RCC 7860 (cell line): ENCODE results near the gene GPR107.
A peak's percentile ranks its signal among the peaks of the same experiment; 100 is the strongest.

Source experiments
- DNase-seq: peaks from one replicate; pipeline ENCODE4 v3.0.0-alpha.2; 2015; ENCODE audit warnings: low spot score
- FAIRE-seq: peaks from 2 replicates; lab custom pipeline; 2012; peaks lifted over from hg19 to GRCh38; lab: Jason Lieb, UNC

The GPR107 gene

DNA sequence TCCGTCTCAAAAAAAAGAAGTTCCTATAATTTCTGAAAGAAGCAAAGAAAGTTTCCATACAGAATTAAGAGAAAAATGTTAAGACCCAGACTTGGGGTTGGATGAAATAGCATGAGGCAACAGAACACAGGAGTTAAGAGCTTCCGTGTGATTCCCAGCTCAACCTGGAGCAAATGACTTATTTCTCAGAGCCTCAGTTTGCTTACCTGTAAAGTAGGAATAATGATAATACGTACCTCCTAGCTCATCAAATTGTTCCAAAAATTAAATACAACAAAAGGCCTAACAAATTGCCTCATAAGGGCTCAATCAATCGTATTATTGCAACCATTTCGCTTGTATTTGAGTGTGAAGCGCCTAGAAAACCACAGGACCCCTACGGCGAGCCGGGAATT lies 600 bp upstream of the GPR107 start:
- FAIRE-seq (no peak), DNase-seq (no peak)

GRCh38 chr9:130054325-130054786 lies 650 bp downstream of the GPR107 start:
- no peak for FAIRE-seq
- DNase-seq, result no peak

DNA sequence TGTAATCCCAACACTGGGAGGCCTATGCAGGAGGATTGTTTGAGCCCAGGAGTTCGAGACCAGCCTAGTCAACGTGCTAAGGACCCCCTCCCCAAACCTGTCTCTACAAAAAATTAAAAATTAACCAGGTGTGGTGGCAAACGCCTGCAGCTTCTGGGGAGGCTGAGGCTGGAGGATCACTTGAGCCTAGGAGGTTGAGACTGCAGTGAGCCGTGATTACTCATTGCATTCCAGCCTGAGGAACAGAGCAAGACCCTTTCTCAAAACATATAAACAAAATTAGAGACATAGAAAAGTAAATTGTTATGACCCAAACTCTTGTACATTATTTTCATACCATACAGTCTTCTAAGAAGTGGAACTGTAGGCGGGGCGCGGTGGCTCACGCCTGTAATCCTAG lies 1.1 kb downstream of the GPR107 start:
- DNase-seq, result no peak
- no peak for FAIRE-seq

DNA sequence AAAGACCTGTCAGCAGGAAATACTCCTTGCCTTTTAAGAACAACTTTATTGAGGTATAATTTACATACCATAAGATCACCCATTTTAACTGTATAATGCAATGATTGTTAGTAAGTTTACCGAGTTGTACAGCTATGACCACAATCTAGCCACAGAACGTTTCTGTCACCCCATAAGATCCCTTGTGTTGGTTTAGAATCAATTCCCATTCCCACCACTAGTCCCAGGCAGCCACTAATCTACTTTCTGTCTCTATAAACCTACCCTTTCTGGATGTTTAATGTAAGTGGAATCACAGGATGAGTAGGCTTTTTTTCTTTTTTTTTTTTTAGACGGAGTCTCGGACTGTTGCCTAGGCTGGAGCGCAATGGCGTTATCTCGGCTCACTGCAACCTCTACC lies 4.4 kb downstream of the GPR107 start:
- DNase-seq, result no peak
- no peak for FAIRE-seq

- no peak for FAIRE-seq
These were observed 5.2 kb downstream of the GPR107 start for GRCh38 chr9:130058887-130059286.

DNA sequence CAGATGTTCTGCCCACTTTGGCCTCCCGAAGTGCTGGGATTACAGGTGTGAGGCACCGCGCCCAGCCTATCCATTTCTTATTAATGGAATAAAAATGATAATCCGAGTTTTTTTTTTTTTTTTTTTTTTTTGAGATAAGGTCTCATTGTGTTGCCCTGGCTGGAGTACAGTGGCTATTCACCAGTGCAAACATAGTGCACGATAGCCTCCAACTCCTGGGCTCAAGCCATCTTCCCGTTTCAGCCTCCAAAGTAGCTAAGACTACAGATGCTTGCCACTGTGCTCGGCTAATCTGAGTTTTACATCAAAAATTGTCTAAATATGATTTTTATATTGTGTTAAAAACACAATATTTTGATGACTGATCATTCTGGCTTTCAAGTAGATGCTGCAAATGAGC lies 6.6 kb downstream of the GPR107 start:
- no peak for DNase-seq

More at GRCh38 chr9:130058887-130059286, 5.2 kb downstream of the GPR107 start:
- no peak for DNase-seq

GRCh38 chr9:130062750-130063149 lies 9.0 kb downstream of the GPR107 start:
- FAIRE-seq (no peak), DNase-seq (no peak)

More for the DNA sequence above, 6.6 kb downstream of the GPR107 start:
- FAIRE-seq, result no peak

GRCh38 chr9:130064621-130065020 lies 10.9 kb downstream of the GPR107 start:
- no peak for FAIRE-seq
- DNase-seq, result no peak

DNA sequence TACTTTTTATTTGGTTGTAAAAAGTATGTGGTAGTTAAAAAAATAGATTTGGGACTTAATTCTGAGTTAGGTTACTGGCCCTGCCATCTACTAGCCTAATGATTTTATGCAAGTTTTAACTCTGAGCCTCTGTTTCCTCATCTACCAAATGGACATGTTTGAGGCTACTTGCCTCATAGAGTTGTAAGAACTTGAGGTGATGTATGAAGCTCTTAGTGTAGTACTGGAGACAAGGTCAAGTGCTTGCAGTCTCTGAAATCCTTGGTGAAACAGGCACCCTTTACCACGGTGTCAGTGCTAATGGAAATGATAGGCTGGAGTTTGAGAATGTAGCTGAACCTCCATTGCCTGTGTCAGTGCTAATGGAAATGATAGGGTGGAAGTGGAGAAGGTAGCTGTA lies 15.3 kb downstream of the GPR107 start:
- FAIRE-seq (no peak), DNase-seq (no peak)

DNA sequence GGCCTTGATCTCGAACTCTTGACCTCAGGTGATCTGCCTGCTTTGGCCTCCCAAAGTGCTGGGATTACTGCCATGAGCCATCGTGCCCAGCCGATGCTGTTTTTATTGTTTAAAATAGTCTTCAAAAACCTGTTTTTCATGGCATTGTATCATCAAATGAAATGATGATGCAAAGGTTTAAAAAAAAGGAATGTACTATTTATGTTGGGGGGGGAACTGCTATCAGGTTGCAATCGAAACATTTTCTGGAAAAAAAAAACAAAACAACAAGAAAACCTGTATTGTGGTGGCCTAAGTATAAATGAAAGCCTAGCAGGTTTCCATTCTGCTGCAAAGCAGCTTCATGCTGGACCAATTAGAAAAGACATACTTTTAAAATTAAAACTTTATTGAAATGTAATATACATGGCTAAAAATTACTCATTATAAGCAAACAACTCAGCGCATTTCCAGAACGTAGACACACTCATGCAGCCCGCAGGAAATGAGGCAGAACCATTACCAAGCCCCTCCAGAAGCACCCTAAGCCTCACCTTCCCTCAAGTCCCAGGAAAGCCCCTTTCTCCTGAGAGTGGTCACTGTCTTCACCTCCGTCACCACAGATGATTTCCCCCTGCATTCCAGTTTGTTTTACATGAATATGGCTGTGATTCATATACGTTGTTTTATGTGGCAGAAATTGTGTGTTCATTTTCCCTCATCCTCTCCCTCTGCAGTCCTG lies 19.0 kb downstream of the GPR107 start:
- FAIRE-seq (peak; percentile 49), DNase-seq (peak; percentile 79)

DNA sequence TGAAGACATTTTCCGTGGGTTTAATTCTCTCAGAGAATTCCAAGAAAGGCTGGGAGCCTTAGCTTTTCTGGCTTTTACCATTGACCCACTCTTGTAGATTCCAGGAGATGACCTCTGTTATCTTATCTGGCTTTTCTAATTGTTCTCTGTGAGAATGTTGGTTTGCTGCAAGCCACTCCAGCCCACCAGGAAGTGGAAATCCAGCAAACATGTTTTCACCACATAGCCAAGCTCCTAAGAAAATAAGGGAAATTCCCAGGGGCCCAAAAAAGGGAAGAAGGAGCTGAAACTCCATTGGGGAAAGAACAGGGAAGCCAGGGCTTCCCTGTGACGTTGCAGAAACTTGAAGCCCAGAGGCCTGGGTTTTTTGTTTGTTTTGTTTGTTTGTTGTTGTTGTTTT lies 19.7 kb downstream of the GPR107 start:
- no peak for FAIRE-seq

GRCh38 chr9:130078547-130078946 lies 24.8 kb downstream of the GPR107 start:
- FAIRE-seq, result no peak
- no peak for DNase-seq

More for the DNA sequence above, 19.7 kb downstream of the GPR107 start:
- peak; percentile 17 for DNase-seq

GRCh38 chr9:130084337-130084736 lies 30.6 kb downstream of the GPR107 start:
- no peak for FAIRE-seq
- no peak for DNase-seq

- no peak for FAIRE-seq
- DNase-seq, result no peak
These were observed 34.3 kb downstream of the GPR107 start for GRCh38 chr9:130088051-130088450.

GRCh38 chr9:130089141-130089540 lies 35.4 kb downstream of the GPR107 start:
- FAIRE-seq, result no peak
- no peak for DNase-seq

DNA sequence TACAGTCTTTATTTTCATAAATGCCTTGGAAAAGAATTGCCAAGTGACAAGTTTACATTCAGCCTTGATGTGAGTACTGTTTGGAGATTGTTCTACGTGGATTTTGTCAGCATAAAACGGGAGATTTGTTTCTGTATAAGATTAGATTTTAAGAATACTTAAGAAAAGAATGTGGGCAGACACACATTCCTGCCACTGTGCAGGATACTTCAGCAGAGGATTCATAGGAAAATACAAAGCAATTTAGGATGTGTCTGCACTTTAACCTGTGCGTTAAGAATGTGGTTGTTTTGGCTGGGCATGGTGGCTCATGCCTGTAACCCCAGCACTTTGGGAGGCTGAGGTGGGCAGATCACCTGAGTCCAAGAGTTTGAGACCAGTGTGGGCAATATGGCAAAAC lies 37.2 kb downstream of the GPR107 start:
- DNase-seq, result no peak
- no peak for FAIRE-seq

- no peak for DNase-seq
- FAIRE-seq, result no peak
These were observed 39.2 kb downstream of the GPR107 start for GRCh38 chr9:130092910-130093309.

DNA sequence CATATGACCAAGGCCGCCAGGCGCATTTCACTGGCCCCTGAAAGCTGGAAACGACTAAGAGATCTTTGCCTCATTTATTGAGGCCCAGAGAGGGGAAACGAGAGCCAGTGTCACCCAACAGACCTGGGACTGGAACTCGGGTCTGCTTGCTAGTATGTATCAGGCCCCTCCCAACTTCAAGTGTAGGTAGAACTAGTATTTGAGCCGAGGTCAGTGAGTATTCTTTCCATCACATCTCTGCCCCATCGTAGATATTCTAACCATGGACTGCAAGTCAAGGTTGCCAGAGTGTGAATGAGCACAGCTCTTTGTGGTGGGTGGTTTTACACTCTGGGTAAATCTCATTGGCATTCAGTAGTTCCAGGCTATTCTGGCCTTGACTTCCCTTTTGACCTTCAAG lies 42.2 kb downstream of the GPR107 start:
- FAIRE-seq, result no peak

DNA sequence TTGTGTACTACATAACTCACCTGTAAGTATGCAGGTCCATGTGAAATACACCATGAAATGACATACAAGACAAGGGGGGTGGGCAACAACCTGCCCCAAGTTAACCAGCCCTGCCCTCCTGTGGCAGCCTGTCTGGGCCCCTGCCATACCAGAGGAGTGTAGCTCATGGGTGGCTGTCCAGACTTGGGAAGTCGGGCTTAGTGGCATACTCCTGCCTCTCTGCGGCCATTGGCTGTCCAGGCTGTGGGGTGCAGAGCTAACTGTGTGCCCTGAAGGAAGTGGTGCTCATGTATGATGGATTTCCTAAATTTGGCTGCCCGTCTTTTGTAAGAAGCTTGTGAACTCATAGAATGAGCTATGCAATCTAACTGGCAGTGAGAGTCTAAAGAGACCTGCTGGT lies 47.0 kb downstream of the GPR107 start:
- FAIRE-seq, result no peak
- no peak for DNase-seq

More for the DNA sequence above, 42.2 kb downstream of the GPR107 start:
- DNase-seq, result no peak

DNA sequence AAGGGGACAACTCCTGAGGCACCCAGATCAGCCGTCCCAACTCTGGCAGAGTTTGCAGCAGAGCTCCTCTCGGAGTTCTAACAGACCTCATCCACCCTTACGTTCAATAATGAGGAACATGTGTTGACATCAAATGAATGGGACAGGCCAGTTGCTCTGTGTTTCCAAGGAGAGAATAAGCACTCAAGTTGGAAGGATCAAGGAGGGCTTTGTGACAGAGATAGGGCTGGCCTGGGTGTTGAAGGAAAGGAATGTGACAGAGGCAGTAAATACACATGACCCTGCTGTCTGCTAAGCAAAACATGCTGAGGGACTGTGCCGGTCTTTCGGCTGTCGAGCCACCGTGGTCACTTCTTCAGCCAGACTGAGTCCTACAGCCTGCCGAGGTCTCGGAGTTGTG lies 48.2 kb downstream of the GPR107 start:
- no peak for FAIRE-seq

GRCh38 chr9:130104491-130105193 lies 50.9 kb downstream of the GPR107 start:
- no peak for DNase-seq
- no peak for FAIRE-seq

More for the DNA sequence above, 48.2 kb downstream of the GPR107 start:
- DNase-seq, result no peak

DNA sequence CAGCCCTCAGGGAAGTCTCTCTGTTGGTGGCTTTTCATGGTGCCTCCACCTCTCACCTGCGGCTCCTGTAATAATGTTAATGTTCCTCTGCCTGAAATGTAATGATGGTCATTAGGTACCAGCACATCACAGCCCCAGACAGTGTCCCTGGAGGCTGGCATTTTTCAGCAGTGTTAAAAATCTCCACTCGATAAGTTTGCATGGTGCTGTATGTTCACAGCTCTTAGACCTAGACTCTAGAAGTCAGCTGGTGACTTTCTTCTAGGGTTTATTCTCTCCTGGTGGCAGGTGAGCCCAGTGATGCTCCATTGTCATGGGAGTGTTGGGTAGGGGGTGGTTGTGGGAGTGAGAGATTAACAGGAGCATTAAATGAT lies 53.1 kb downstream of the GPR107 start:
- no peak for FAIRE-seq
- DNase-seq, result no peak
